H1 (cell line): ENCODE results near the gene ZNF121. TPM values are rescaled to one million over a fixed set of nuclear protein-coding genes. Genes with fewer than 3 reads are reported as not detected.

Experiments
- CBX5 ChIP-seq: fragments of 300-800, 300-1000 bp; sonication (generic); IDR thresholded peaks from 2 replicates; pipeline ENCODE4 v1.7.1; 2016; ENCODE audit warnings: antibody characterized with exemption, low read length, low read depth
- CHD7 ChIP-seq: fragments of 300-600 bp; sonication (generic); IDR thresholded peaks from 2 replicates; pipeline ENCODE4 v1.7.1; 2012; ENCODE audit warnings: low read length, moderate library complexity, mild to moderate bottlenecking, inconsistent platforms; ENCODE audit not compliant: insufficient replicate concordance
- GTF2F1 ChIP-seq: IDR thresholded peaks from 2 replicates; pipeline ENCODE4 v1.6.1; 2012; ENCODE audit warnings: low read depth, low read length, improper control_type of control experiment, borderline replicate concordance
- JUN ChIP-seq: IDR thresholded peaks from 2 replicates; pipeline ENCODE4 v1.6.1; 2011; ENCODE audit warnings: low read depth, mild to moderate bottlenecking, improper control_type of control experiment, low read length
- KDM4A ChIP-seq: IDR thresholded peaks from one replicate; pipeline ENCODE4 v1.7.1; 2012; ENCODE audit warnings: low read depth, mild to moderate bottlenecking, moderate library complexity, low read length, inconsistent platforms; ENCODE audit not compliant: severe bottlenecking
- MAFK ChIP-seq: IDR thresholded peaks from 2 replicates; pipeline ENCODE4 v1.6.1; 2012; ENCODE audit warnings: low read depth, mild to moderate bottlenecking, improper control_type of control experiment, low read length
- SIRT6 ChIP-seq: IDR thresholded peaks from one replicate; pipeline ENCODE4 v1.7.1; 2012; ENCODE audit warnings: low read length, inconsistent platforms
- SP4 ChIP-seq: IDR thresholded peaks from 2 replicates; pipeline ENCODE4 v1.6.1; 2012; ENCODE audit warnings: low read length, inconsistent platforms
- SRF ChIP-seq: IDR thresholded peaks from 2 replicates; pipeline ENCODE4 v1.6.1; 2011; ENCODE audit warnings: mild to moderate bottlenecking, low read depth, low read length, moderate library complexity
- SUZ12 ChIP-seq: fragments of 200-600 bp; sonication (generic); IDR thresholded peaks from 2 replicates; pipeline ENCODE4 v1.6.1; 2012; ENCODE audit warnings: mild to moderate bottlenecking, inconsistent platforms, low read length, moderate library complexity, mixed read lengths
- TBP ChIP-seq: IDR thresholded peaks from 2 replicates; pipeline ENCODE4 v1.6.1; 2011; ENCODE audit warnings: low read depth, low read length, improper control_type of control experiment
- polyA plus RNA-seq, 7 experiments: library from polyadenylated mRNA; depleted of rRNA in 3 of 7; stranded (reverse) in 5 of 7; unstranded in 2 of 7; fragments of >200 nt in 5 of 7; fragments of 200-250 nt in 2 of 7; gene quantifications; 1 replicate in 5 of 7; 2 replicates in 1 of 7; 4 replicates in 1 of 7; pipeline versions ENCODE4 v1.2.1 to v1.2.3, GENCODE V29; 2011 to 2013; ENCODE audit warnings: missing spikeins in 2 of 7, mixed read lengths in 2 of 7
- total RNA-seq: library from RNA; stranded (reverse); fragmentation: NEBNext Ultra II Directional; extraction: Animal tissue kit (Norgen Biotek cat#: 25700); gene quantifications from 2 replicates; pipeline ENCODE4 v1.2.1, GENCODE V29; 2021

The ZNF121 gene
- total and polyA plus RNA-seq, 2 of the 8 experiments (the other 6 are each of a cell fraction or from before 2014, with no cell fraction given) = 22.2 to 220 TPM

- TF ChIP-seq KDM4A = peak; percentile 100
- TF ChIP-seq SP4 = no peak
- peak; percentile 93 for TF ChIP-seq TBP
- TF ChIP-seq CHD7 = no peak
- no peak for TF ChIP-seq SIRT6
- TF ChIP-seq SRF = peak; percentile 74
- TF ChIP-seq CBX5 = no peak
- no peak for TF ChIP-seq SUZ12
- peak; percentile 71; the same call in 1 of the 2 replicates for TF ChIP-seq GTF2F1
- TF ChIP-seq JUN = no peak
- TF ChIP-seq MAFK = no peak
Measured at GRCh38 chr19:9538183-9539058, 45.9 kb downstream of the ZNF121 start, which contains the start of gene ZNF426 (continued).
